ENCODE measurements around the gene LAMC3.
"Not testable (repeated sequence)": the region's sequence is repeated elsewhere in the genome, so short reads cannot be mapped to it uniquely, and the experiment has no call there.

LAMC3 gene

DNA sequence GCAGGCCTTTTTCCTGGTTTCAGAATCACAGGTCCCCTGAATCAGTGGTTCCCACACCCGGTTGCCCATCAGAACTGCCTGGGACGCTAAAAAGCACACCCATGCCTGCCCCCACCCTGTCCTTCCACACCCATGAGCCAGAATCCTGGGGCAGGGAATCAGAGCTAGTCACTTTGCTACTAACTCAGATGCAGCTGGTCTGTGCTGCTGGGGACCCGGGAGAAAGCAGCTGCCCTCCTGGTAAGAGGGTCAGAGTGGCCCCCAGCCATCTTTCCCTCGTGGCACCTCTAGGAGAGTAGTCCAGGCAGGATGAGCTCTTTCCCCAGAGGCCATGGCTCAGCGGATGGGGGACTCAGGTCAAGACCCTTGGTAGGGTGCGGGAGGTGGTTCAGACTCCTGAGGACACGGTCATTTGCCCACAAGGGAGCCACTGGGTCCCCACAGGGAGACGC is 105.1 kb downstream of the LAMC3 start:
- DNase-seq = no peak

DNA sequence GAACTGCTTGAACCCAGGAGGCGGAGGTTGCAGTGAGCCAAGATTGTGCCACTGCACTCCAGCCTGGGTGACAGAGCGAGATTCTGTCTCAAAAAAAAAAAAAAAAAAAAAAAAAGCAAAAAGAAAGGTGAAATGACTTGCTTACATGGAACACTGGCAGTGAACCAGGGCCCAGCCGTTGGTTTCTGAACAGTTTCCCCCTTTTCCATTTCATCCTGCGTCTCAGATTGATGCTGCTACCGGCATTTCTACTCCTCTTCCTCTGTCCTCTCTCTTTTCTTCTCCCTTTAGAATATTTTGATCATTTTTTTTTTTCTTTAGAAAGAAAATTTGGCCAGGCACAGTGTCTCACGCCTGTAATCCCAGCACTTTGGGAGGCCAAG is 106.4 kb downstream of the LAMC3 start:
- not testable (repeated sequence) for DNase-seq

DNA sequence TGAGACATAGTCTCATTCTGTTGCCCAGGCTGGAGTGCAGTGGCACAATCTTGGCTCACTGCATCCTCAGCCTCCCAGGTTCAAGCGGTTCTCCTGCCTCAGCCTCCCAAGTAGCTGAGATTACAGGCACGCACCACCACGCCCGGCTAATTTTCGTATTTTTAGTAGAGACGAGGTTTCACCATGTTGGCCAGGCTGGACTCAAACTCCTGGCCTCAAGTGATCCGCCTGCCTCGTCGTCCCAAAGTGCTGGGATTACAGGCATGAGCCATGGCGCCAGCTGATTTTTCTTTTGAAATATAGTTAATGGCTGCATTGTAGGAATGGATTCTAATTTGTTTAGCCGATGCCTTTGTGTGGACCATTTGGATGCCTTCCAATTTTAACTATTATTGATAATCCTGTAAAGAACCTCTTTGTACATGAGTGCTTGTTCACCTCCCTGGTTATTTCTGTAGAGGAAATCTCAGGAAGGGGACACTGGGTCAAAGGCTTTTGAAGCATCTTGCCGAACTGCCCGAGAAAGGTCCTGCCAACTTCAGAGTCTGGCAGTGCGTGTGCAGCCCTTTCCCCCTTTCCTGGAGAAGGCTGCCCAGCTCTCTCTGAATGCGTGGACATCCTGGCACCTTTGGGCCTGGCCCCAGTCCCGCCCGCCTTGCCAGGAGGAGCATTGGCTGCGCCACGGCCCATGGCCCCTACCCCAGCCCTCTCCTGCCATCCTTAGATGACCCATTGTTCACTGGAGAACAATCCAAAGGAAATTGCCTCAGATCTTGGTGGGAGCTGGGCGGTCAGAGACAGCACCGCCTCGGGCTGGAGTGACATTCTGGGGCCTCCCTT is 107.5 kb downstream of the LAMC3 start:
- peak in 34 of 56 donors; percentile 21 to 81 (median 49) for DNase-seq

GRCh38 chr9:131117121-131117761 is 108.3 kb downstream of the LAMC3 start:
- no peak for DNase-seq

GRCh38 chr9:131117762-131118145 is 108.8 kb downstream of the LAMC3 start:
- DNase-seq = no peak

DNA sequence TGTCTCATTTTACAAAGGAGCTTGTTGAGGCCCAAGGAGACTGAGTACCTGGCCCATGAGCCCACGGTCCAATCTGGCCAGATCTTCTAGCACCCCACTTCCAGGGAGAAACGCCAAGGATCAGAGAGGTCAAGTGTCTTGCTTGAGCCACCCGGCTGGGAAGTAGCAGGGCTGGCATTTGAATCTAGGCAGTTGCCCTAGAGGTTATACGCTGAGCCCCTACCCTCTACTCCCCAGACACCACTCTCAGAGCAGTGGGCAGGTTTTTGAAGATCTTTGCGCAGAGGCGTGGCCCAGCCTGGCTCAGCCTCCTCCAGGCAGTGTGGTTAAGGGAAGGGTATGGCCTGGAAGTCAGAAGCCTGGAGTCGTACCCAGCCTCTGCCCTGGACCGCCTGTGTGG is 110.6 kb downstream of the LAMC3 start:
- no peak for DNase-seq

DNA sequence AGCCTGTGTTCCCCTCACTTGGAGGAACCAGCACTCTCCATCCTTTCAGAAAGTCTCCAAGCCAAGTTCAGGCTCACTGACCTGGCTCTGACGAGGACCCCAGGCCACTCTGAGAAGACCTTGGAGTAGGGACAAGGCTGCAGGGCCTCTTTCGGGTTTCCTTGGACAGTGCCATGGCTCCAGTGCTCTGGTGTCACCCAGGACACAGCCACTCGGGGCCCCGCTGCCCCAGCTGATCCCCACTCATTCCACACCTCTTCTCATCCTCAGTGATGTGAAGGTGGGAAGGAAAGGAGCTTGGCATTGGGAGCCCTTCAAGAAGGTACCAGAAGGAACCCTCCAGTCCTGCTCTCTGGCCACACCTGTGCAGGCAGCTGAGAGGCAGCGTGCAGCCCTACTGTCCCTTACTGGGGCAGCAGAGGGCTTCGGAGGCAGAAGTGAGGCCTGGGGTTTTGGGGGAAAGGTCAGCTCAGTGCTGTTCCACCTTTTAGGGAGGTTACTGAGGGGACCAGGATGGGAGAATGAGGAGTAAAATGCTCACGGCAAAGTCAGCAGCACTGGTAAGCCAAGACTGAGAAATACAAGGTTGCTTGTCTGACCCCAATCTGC is 111.8 kb downstream of the LAMC3 start:
- no peak for DNase-seq

DNA sequence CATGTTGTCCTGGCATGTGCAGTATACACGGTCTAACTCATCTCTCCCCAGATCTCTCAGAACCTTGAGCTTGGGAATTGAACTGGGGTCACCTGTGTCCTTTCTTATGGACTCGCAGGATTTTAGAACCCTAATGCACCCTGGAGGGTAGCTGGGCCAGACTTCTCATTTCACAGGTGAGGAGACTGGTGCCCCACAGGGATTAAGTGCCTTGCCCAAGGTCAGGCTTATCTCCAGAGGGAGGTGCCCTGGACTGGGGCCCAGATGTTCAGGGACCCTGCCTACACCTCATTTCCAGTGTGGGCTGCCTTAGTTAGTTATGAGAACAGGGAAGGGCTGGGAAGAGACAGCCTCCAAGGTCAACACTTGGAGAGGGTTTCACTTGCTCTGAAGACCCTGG is 112.4 kb downstream of the LAMC3 start:
- no peak for DNase-seq

- no peak for DNase-seq
Observed at GRCh38 chr9:131122158-131122557, 113.2 kb downstream of the LAMC3 start.

- no peak for DNase-seq
Observed at GRCh38 chr9:131125038-131125287, 116.0 kb downstream of the LAMC3 start.

- peak; percentile 77 to 100 (median 97) for DNase-seq
Observed at GRCh38 chr9:131125288-131126058, 116.5 kb downstream of the LAMC3 start, which contains the start of gene NUP214. Gene NUP214 (plus strand): TSS chr9:131125586. CDS start chr9:131125705, 119 bp downstream.

DNA sequence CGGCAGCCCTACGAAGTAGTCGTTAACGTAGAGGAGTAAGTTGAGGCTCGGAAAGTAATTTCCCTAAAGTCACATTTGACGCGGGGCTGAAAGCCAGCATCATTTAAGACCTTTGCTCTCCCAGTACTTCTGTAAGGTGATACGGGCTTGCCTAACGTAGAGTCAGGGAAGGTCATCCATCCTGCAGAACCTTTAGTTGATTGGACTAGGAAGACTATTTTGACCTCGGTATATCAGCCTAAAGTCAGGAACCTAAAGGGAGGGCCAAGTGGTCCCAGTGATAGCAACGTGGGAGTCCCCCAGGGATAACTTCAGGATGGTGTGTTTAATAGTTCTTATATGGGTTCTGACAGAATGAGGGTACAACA is 117.1 kb downstream of the LAMC3 start:
- DNase-seq = no peak

GRCh38 chr9:131129183-131129582 is 120.2 kb downstream of the LAMC3 start:
- no peak for DNase-seq

DNA sequence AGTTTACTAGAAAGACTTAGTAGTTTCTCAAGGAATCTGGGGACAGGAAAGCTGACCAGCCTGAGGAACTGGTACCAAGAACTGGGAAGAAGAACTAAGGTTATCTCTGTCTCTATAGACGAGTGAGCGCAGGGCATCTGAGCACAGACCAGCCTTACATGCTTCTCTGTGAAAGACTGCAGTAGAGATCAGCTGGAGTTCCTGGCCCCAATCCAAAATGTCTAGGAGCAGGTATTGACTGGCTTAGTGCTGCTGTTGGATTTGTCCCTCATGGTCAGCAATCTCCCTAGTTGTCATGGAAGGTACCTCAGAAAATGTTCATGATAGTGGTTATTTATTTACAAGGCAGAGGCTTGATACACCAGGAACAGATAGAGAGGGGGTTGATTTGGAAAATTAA is 129.7 kb downstream of the LAMC3 start:
- DNase-seq = no peak

GRCh38 chr9:131140112-131140511 is 131.1 kb downstream of the LAMC3 start:
- no peak for DNase-seq

DNA sequence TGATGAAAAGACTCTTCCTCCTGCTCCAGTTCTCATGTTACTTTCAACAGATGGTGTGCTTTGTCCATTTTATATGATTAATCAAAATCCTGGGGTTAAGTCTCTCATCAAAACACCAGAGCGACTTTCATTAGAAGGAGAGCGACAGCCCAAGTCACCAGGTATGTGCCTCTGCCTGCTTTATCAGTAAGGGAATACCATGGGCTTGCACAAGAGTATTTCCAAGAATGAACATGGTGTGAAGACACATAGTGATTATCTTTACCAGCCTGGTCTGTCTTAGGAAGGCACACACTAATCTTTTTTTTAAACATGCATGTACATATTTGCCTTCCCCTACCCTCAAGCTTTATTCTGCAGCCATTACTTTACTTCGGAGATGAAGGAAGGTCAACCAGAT is 131.6 kb downstream of the LAMC3 start:
- no peak for DNase-seq

GRCh38 chr9:131142160-131142559 is 133.2 kb downstream of the LAMC3 start:
- no peak for DNase-seq

Measured in amygdala (tissue), 56 donors.